CD1c-positive myeloid dendritic cell (primary cell): ENCODE measurements around the gene TICAM2.

Experiments
- DNase-seq: peaks from one replicate; pipeline ENCODE4 v3.0.0-alpha.2; 2016; ENCODE audit errors: extremely low spot score

TICAM2 gene

DNA sequence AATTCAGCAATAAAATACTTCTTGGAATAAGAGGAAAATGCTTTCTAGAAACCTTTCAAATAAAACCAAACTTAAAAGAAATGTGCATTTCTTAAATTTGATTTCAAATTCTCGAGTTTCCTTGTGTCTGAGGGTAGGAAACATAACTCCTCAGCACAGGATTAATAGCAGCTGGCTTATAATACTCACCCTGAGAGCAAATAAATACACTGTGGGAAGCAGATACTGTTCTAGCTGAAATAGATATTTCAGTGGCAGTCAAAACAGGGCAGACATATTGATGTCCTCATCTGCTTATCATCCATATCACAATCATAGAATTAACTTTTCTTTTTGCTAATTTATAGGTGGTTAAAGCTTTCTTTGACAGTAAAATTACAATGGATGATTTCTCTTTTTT, 33.6 kb downstream of the TICAM2 start:
- no peak for DNase-seq

DNA sequence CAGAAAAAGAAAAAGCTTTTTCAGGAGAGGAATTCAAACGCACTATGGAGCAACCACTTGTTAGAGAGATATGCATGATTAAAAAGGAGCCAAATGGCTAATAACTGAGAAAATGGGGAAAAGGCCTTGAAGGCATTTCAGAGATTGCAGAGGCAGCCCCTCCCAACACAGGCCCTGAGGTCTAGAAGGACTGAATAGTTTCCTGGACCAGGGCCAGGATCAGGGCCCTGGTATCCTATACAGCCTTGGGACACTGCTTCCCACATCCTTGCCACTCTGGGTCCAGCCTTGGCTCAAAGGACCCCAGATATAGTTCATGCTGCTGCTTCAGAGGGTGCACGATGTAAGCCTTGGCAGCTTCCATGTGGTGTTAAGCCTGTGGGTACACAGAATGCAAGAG, 37.0 kb downstream of the TICAM2 start:
- DNase-seq: no peak

DNA sequence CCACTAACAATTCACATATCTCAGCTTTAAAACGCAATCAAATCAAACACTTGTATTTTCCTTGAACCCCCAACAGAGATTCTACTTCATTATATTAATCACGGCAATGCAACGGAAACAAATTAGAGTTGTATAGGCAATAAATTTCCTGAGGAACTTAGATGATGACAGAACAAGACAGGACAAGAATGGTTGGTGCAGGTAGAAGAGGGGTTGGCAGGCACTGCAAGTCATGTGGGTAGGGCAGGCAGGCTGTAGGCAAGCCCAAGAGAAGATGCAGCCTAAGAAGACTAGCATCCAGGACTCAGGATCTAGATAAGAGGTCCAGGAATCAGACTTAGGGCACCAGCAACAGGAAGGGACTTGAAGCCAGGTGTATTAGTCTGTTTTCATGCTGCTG, 41.1 kb downstream of the TICAM2 start:
- no peak for DNase-seq

DNA sequence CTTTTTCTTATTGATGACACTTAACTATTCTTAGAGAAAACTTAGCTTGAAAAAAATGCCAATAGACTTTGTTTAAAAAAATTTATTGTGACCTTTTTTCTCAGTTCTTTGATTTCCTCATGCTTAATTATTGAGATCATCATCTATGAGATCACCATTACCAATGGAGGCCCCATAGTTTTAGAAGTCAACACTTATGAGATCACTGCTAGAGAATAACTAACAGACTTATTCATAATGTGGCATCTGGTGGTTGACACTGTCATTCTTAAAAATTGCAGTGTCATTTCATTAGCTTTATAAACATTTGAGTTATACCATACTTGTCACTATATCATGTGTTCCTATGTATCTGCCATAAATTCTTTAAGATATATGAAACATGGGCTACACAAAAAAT, 42.8 kb downstream of the TICAM2 start:
- DNase-seq: no peak

DNA sequence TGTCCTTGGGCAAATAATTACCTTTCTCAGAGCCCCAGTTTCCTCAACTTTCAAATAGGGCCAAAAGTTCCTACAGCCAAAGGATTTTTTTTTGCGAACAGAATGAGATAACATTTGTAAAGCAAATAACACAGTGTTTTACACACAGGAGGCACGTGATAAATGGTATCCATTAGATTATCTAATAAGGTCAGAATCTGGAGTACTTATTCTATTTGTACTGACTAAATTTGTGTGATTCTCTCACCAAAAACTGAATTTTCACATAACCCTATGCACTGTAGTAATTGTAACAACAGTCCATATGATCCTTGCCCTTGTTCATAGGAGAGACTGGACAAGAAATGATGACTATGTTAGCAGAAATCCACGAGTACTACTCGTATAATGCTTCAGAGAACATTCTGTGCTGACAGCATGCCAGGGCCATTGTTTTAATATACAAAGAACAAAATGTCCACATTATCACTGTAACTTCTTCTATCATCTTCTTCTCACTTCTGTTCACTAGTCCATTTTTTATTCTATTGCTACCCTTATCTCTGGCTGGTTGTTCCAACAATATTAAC, 43.8 kb downstream of the TICAM2 start:
- DNase-seq: no peak

DNA sequence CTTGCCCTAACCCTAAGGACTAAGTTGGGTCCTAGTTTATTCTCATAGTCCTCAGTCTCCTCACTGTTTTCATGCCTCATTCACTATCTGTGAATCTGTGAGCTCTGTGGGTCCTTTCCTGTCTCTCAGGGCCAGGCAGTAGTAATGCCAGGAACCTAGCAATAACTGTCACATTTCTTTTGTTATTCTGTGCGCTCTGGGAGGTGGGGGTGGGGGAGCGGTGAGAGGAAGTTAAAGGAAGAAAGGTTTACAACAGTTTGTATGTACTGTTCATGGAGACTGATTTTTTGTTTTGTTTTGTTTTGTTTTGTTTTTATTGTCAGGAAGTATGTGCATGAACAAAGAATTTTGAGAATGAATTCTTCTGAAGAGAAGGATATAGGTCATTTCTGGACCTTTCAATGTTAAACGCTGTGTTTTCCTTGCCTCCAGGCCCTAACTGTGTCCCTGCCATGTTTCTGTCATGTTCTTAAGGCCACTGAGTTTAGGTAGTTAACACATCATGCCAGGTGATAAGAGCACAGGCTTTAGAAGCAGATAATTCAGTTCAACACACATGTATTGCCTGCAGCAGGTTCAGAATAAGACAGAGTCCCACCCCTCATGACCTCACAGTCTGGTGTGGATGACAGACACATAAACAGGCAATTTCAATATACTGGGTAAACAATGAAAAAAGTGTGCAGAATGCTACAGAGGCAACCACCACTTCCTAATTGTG, 44.5 kb downstream of the TICAM2 start:
- DNase-seq: no peak

DNA sequence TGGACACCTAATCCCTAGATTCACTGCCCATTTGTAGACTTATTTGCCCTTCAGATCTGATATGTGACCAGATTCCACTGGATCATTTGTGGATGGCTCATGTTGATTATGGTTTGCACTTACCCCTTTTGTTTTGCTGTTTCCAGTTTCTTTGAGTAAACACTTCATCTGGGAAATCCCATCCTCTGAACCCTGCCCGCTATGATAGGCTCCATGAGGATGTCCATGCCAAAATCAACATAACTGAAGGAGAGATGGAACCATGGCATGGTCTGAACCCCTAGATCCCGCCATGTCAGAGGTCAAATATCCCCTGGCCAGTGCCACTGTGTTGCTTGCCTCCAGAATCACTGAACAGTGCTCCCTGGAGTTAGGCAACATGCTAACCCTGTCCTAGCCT, 46.0 kb downstream of the TICAM2 start:
- no peak for DNase-seq

DNA sequence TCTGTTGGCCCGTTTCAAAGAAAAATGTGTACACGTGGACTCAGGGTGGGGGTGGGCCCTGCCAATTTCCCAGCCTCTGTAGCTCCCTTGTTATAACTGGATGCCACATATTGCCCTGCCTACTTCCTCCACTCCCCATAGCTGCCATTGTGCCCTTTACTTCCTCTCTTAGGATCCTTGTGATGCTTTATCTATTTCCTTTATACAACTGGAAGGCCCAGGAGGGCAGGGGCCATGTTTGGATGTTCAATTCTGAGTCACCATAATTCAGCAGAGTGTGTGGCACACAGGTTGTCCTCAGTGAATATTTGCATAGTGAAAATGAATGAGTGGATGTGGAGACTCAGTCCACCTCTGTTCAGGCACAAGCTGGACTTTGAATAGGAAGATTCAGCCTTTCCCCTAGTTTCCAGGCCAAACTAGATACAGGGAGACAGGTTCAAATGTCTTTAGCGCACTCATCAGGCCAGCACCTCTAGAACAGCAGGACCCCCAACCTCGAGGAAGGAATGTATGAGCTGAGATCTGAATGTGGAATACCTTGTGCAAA, 47.1 kb downstream of the TICAM2 start:
- DNase-seq: no peak

DNA sequence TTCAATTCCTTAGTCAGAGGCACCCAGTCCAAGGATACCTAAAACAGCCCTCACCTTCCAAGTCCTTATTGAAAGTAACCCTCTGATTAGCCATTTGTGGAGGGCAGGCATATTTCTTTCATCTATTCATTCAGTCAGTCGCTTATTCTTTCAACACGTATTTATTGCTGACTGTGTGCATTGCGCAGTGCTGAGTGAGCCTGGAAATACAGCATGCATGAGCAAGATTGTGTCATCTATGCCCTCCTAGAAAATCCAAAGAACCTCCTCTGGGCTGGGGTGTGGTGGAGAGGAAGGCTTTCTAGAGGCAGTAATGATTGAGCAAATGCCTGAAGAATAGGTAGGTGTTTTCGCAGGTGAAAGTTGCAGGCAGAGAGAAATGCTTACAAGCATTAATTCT, 49.2 kb downstream of the TICAM2 start:
- DNase-seq: no peak

DNA sequence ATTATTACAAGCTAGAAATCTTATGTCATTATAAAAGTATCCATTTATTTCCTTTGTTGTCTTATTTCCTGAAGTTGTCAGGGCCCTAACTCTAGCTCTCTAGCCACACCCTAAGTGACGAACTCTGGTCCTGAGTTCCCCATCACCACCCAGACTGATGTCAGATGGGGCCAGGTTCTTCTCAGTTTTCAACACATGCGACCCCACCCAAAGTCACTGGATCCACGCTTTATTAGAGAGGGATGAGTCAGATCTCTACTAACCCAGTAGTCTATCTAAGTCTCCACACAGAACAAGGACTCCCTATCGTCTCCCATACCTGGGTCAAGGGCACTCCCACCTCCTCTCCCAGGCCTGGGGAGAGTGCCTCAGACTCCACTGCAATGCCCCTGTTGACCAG, 50.9 kb downstream of the TICAM2 start:
- peak; percentile 25 for DNase-seq

DNA sequence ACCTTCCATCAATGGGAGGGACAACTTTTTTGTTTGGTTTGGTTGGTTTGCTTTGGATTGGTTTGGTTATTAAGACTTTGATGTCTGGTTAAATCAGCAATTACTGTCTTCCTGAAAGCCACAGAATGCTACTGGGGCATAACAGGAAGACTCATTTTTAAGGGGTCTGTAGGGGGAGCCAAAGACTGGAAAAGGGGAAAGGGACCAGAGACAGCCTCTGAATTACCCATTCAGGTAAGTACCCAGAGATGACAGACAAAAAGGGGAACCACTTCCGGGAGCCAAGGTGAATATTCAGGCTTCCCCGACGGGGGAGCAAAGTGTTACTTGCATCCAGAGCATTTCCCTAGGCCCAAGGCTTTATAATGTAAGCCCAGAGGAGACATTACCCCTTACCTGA, 53.1 kb downstream of the TICAM2 start:
- no peak for DNase-seq

DNA sequence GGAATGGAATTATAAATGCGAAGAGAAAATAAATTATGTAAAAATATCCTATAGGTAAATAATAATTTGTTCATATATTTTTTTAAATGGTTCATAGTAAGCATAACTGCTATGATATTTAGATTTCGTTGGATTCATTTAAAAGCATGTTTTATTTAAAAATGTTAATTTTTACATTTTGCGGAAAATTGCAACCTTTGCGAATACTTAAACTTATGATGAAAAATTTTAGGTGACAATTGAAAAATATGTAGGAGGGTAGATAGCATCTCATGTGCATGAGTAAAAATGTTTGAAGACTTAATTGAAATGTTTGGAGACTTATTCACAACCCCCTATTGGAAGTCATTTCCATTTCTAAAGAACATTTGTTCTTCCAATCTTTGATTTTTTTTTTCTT, 53.6 kb downstream of the TICAM2 start:
- DNase-seq: no peak

DNA sequence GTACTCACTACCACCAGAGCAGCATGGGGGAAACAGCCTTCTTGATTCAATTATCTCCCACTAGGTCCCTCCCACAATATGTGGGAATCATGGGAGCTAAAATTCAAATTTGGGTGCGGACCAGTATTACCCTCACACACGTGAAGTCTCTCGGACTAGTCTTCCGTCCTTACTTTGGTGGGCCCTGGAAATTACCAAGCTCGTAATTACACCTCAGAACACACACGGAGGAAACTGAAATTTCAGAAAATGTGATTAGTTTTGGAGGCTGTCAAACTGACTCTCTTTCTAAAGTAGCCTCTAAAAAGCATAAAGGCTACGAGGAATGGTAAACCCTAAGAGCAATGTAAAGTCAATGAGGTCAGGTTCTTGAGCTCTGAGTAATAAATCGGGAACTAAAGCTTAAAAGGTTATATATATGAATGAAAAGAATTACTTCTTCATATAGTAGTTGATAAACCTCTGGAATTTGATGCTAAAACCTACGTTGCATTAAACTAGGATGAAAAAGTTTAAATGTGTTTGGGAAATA, 56.9 kb downstream of the TICAM2 start:
- DNase-seq: no peak

DNA sequence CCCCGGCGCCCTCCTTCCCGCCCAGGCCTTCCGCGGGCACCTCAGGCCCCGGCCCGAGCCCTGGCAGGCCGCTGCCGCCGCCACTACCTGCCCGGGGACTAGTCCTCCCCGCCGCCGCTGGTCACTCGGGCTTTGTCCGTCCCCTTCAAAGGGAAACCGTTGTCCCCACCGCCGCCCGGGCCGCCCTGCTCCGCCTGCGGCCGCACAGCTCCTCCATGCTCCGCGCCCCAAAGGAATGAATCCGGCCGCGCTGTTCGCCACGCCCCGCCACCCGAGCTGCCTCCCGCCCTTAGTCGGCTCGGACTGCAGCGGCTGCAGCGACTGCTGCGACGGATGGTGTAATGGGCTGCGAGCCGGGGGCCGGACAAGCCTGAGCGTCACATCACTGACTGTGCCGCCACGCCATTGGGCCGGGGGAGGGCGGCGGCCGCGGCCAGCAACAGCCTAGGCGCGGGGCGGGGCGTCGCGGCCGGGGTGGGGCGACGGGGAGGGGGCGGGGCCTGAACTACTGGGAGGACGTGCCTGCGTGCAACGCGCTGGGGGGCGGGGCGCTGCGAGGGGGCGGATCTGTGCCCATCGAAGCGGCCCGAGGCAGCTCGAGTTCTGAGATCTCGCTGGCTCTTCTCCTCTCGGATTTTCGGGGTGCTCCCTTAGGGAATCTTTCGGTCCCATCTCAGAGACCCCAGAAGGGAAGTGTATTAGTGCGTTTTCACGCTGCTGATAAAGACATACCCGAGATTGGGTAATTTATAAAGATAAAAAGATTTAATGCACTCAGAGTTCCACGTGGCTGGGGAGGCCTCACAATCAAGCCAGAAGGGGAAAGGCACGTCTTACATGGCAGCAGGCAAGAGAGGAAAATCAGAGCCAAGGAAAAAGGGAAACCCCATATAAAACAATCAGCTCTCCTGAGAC, 57.6 kb downstream of the TICAM2 start, which contains the start of gene FEM1C:
TSS of gene FEM1C (minus strand) at position 340 of the 915 bp plus-strand sequence. CDS start 1,282 bp downstream, outside the sequence.
- peak; percentile 97 for DNase-seq

DNA sequence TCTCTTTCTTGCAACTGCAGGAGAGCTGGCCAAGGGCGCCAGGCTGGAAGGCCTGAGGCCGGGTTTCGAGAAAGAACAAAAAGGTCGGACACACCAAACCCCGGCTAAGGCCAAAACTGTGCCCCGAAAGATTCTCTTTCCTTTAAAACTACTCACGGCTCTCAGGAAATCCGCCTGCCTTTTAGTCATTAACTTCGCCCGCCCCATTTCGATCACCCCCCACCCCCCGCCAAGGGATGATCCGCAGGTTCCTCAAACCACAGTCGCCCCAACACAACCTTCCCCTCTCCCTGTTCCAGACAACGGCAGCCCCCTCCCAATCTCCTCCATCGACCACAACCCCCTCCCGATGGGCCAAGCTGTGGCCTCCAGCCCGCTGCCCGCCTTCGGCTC, 58.2 kb downstream of the TICAM2 start:
- DNase-seq: peak; percentile 83

DNA sequence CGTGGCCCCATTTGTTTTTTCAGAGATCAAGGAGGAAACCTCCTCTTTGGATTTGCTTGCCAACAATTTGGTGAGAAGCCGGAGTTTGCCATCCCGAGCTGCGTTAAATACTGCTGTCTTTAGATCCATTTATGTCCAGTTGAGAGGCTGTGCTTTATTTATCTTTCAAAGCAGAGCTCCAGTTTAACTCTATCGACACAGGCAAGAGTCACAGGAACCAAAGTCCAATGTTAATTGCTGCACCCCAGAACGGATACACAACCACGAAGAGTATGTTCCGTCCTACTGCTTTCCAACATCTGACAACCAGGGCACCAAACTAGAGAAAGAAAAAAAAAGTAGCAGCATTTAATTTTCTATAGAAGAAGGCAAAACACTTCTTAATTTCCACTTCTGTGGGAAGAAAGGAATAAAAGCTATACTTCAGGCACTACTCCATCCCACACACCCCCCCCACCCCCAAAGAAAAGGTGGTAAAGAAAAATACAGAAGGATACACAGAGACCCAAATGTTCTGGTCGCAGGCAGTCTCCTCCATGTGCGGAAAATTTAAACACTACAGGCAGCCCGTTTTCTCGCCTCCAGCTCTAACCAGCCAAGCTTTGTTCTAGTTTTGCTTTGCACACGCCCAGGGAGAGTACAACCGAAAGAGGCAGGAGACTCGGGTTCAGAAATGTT, 58.8 kb downstream of the TICAM2 start:
- no peak for DNase-seq

DNA sequence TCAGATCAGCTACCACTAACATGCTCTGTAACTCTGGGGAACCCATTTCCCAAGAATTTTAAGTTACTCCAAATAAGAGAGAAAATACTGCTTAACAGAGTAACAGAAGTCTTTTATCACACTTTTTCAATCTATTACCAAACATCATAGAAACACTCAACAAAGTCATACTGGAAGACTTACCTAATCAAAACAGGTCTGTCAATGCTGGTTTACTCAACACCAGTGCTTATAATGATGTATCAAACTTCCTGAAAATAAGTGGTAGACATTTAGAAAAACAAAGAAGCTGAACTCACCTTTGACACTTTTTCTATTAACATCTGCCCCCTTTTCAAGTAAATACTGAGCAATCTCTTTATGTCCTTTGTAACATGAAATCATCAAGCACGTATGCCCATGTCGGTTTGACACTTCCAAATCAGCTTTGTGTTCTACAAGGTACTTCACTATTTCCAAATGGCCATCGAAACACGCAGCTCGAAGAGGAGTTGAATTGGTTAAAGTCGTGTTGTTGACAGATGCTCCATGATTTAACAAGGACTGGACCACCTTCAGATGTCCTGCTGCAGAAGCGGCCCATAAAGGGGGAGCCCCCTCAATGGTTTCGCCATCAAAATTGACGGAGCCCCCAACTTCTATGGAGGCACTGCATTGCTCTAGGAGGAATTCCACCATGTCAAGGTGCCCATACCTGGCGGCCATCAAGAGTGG, 59.5 kb downstream of the TICAM2 start:
- DNase-seq: peak; percentile 39

DNA sequence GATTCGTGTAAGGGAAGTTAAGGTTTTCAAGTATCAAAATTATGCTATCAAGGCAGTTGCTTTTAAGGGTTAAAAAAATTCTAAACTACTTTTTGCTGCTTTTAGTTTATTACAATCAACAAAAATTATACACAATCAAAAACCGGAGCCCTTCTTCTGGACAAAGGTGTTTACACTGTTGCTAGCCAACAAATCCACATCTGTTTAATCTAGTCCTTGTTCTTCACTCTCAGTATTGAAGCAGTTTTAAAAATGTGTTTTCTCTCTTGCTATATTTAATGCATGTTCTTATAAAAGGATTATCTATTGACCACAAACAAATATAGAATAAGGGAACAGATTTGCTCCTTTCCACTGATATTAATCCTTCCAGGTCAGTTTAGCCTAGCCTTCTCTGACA, 60.2 kb downstream of the TICAM2 start:
- no peak for DNase-seq

DNA sequence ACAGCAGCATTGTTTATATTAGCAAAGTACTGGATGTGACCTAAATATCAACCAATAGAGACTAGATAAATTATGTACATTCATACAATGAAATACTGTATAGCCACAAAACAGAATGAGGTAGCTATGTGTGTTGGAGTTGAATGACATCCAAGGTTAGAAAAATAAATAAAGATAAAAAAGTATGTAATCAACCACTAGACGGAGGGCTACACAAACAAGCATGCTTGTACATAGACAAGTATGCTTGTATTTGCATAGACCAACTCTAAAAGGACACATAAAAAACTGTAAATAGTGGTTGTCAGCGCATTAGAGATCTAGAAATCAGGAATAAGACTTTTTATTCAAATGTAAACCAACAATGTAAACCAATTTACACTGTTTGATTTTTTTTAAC, 60.7 kb downstream of the TICAM2 start:
- DNase-seq: no peak

DNA sequence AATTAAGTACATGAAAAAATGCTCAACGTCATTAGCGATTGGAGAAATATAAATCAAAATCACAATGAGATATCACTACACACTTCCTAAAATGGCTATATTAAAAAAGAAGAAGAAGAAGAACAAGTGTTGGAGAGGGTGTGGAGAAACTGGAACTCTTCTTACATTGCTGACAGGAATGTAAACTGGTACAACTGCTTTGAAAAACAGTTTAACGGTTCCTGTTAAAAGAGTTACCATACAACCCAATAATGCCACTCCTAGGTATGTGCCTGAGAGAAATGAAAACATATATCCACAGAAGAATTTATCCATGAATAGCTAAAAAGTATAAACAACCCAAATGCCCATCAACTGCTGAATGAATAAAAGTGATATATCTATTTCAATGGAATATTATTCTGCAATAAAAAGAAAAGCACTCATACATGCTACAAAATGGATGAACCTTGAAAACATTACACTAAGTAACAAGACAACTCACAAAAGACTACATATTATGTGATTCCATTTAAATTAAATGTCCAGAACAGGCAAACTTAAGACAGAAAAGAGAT, 66.7 kb downstream of the TICAM2 start:
- no peak for DNase-seq

DNA sequence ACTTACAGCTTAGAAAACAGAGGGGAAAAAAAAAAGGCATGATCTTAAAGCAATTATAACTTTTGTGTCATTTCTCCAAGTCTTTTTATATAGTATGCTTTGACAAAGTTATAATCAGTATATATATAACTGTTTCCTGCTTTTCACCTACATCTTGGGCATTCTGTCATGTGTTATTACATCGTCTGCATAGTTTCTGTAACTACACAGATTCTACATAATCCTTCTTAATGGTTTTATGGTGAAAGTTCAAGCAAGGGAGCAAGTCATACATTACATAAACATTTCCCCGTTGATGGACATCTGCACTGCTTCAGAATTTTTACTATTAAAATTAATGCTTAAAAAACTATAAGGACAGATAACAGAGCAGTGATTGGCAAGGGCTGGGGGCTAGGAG, 69.8 kb downstream of the TICAM2 start:
- no peak for DNase-seq
